H1 (cell line): ENCODE measurements around the gene NFX1. TPM values are rescaled to one million over a fixed set of nuclear protein-coding genes. Genes with fewer than 3 reads are reported as not detected.
A peak's percentile ranks its signal among the peaks of the same experiment; 100 is the strongest.

ENCODE experiments used
- CTCF ChIA-PET: fragments of 300-600 bp; sonication (Branson Sonifier 250); formaldehyde crosslinking; loops from one replicate; lab custom pipeline; 2021; ENCODE audit not compliant: partially characterized antibody; lab: Charles Lee
- POLR2A ChIA-PET: fragments of 300-600 bp; sonication (Branson Sonifier 250); formaldehyde crosslinking; loops from one replicate; lab custom pipeline; 2021; ENCODE audit warnings: inconsistent platforms; ENCODE audit not compliant: partially characterized antibody; lab: Charles Lee
- DNase-seq, 2 experiments: peaks; one replicate each; pipeline versions ENCODE4 v3.0.0 to v3.0.0-alpha.2; 2010 to 2022; ENCODE audit warnings: low spot score in 2 of 2, low read depth in 1 of 2, mixed read lengths in 1 of 2
- FAIRE-seq: peaks from 2 replicates; lab custom pipeline; 2011; peaks lifted over from hg19 to GRCh38; lab: Jason Lieb, UNC
- H2AFZ ChIP-seq: 2 replicates; pipeline ENCODE4 v1.8.1; 2012; ENCODE audit warnings: low read length, inconsistent platforms
- H2AK5ac ChIP-seq: 2 replicates; pipeline ENCODE4 v1.6.1; 2013; ENCODE audit warnings: low read depth, low read length
- H2BK120ac ChIP-seq: replicated peaks from 2 replicates; pipeline ENCODE3; 2013; ENCODE audit warnings: low read depth, low read length, inconsistent platforms
- H2BK12ac ChIP-seq: 2 replicates; pipeline ENCODE4 v1.6.1; 2013; ENCODE audit warnings: low read depth, low read length
- H2BK15ac ChIP-seq: 2 replicates; pipeline ENCODE4 v1.6.1; 2013; ENCODE audit warnings: low read length
- H2BK20ac ChIP-seq: 2 replicates; pipeline ENCODE4 v1.6.1; 2013; ENCODE audit warnings: low read length
- H2BK5ac ChIP-seq: 2 replicates; pipeline ENCODE4 v1.6.1; 2013; ENCODE audit warnings: low read depth, low read length
- H3K14ac ChIP-seq: 2 replicates; pipeline ENCODE4 v1.6.1; 2013; ENCODE audit warnings: inconsistent platforms; ENCODE audit not compliant: insufficient read length
- H3K18ac ChIP-seq: 2 replicates; pipeline ENCODE4 v1.6.1; 2013; ENCODE audit warnings: low read length; ENCODE audit errors: extremely low read depth
- H3K23ac ChIP-seq: 2 replicates; pipeline ENCODE4 v1.6.1; 2013; ENCODE audit warnings: inconsistent platforms; ENCODE audit not compliant: insufficient read length
- H3K23me2 ChIP-seq: 2 replicates; pipeline ENCODE4 v1.6.1; 2013; ENCODE audit warnings: low read depth, low read length
- H3K27ac ChIP-seq: 2 replicates; pipeline ENCODE4 v1.6.1; 2011; ENCODE audit warnings: low read depth, low read length, inconsistent platforms
- H3K27me3 ChIP-seq, 4 experiments: replicated peaks in 1 of 4; 1 replicate in 1 of 4; 2 replicates in 3 of 4; pipeline versions ENCODE4 v1.6.1 to v1.8.1; 2011 to 2013; ENCODE audit warnings: low read length in 3 of 4, mild to moderate bottlenecking in 3 of 4, inconsistent platforms in 2 of 4, mixed read lengths in 2 of 4, moderate library complexity in 1 of 4; ENCODE audit not compliant: control insufficient read depth in 3 of 4, insufficient read depth in 3 of 4; ENCODE audit errors: extremely low read depth in 1 of 4
- H3K36me3 ChIP-seq, 4 experiments: 2 replicates each; pipeline versions ENCODE4 v1.6.1 to v1.8.1; 2011 to 2013; ENCODE audit warnings: mild to moderate bottlenecking in 4 of 4, low read length in 3 of 4, moderate library complexity in 2 of 4, control low read depth in 1 of 4, inconsistent platforms in 1 of 4; ENCODE audit not compliant: insufficient read depth in 4 of 4, control insufficient read depth in 2 of 4
- H3K4ac ChIP-seq: replicated peaks from 2 replicates; pipeline ENCODE3; 2013; ENCODE audit warnings: low read length, low read depth, mixed read lengths, inconsistent platforms; ENCODE audit not compliant: insufficient read length
- H3K4me1 ChIP-seq, 4 experiments: replicated peaks in 1 of 4; 1 replicate in 1 of 4; 2 replicates in 3 of 4; pipeline versions ENCODE4 v1.6.1 to v1.8.1; 2011 to 2013; ENCODE audit warnings: low read length in 3 of 4, inconsistent platforms in 2 of 4, mixed read lengths in 1 of 4; ENCODE audit not compliant: insufficient read depth in 4 of 4, control insufficient read depth in 3 of 4
- H3K4me2 ChIP-seq, 2 experiments: 2 replicates each; pipeline versions ENCODE4 v1.6.1 to v1.8.1; 2011 to 2013; ENCODE audit warnings: low read depth in 2 of 2, low read length in 2 of 2, control low read depth in 1 of 2, inconsistent platforms in 1 of 2, mild to moderate bottlenecking in 1 of 2; ENCODE audit not compliant: insufficient read depth in 1 of 2
- H3K4me3 ChIP-seq, 4 experiments: fragments of 200-600, 300-600 bp in 1 of 4; sonication (generic), shearing (Covaris generic), sonication (Bioruptor Twin) in 1 of 4; 2 replicates each; pipeline versions ENCODE4 v1.5.1 to v1.8.1; 2011 to 2016; ENCODE audit warnings: low read length in 4 of 4, low read depth in 3 of 4, control low read depth in 2 of 4, inconsistent platforms in 2 of 4, mild to moderate bottlenecking in 2 of 4, mixed read lengths in 1 of 4, moderate library complexity in 1 of 4; ENCODE audit not compliant: insufficient read depth in 2 of 4; ENCODE audit errors: extremely low read depth in 1 of 4
- H3K56ac ChIP-seq: replicated peaks from 2 replicates; pipeline ENCODE3; 2013; ENCODE audit warnings: low read depth, mild to moderate bottlenecking, mixed read lengths, low read length, inconsistent platforms; ENCODE audit not compliant: insufficient read length
- H3K79me1 ChIP-seq: 2 replicates; pipeline ENCODE4 v1.6.1; 2013; ENCODE audit warnings: low read depth, low read length, control low read depth
- H3K79me2 ChIP-seq, 2 experiments: 2 replicates each; pipeline versions ENCODE4 v1.6.1 to v1.8.1; 2012 to 2013; ENCODE audit warnings: low read length in 2 of 2, mild to moderate bottlenecking in 2 of 2, inconsistent platforms in 1 of 2; ENCODE audit not compliant: insufficient read depth in 2 of 2, control insufficient read depth in 1 of 2
- H3K9ac ChIP-seq, 4 experiments: replicated peaks in 1 of 4; 1 replicate in 1 of 4; 2 replicates in 3 of 4; pipeline versions ENCODE4 v1.6.1 to v1.8.1; 2011 to 2013; ENCODE audit warnings: low read depth in 3 of 4, low read length in 3 of 4, control low read depth in 2 of 4, mild to moderate bottlenecking in 2 of 4, moderate library complexity in 2 of 4, inconsistent platforms in 1 of 4; ENCODE audit errors: extremely low read depth in 1 of 4
- H3K9me3 ChIP-seq, 2 experiments: 2 replicates each; pipeline versions ENCODE4 v1.6.1 to v1.8.1; 2012 to 2013; ENCODE audit warnings: mild to moderate bottlenecking in 2 of 2, moderate library complexity in 2 of 2, control low read depth in 1 of 2, inconsistent platforms in 1 of 2, low read depth in 1 of 2, low read length in 1 of 2, mixed read lengths in 1 of 2; ENCODE audit not compliant: insufficient read depth in 2 of 2
- H4K20me1 ChIP-seq, 2 experiments: replicated peaks in 1 of 2; 2 replicates each; pipeline versions ENCODE3 to v1.8.1; 2011 to 2013; ENCODE audit warnings: inconsistent platforms in 2 of 2, low read length in 2 of 2, mild to moderate bottlenecking in 1 of 2; ENCODE audit not compliant: insufficient read depth in 2 of 2, control insufficient read depth in 1 of 2
- H4K5ac ChIP-seq: 2 replicates; pipeline ENCODE4 v1.6.1; 2013; ENCODE audit warnings: low read length, low read depth, mixed read lengths, inconsistent platforms; ENCODE audit not compliant: insufficient read length
- H4K8ac ChIP-seq: 2 replicates; pipeline ENCODE4 v1.8.0; 2013; ENCODE audit warnings: mild to moderate bottlenecking, moderate library complexity, low read length, inconsistent platforms; ENCODE audit not compliant: insufficient read depth; ENCODE audit errors: extremely low read depth
- H4K91ac ChIP-seq: replicated peaks from 2 replicates; pipeline ENCODE3; 2013; ENCODE audit warnings: low read length, mixed read lengths, inconsistent platforms; ENCODE audit not compliant: insufficient read length
- CHD1 ChIP-seq: IDR thresholded peaks from 2 replicates; pipeline ENCODE4 v1.6.1; 2012; ENCODE audit warnings: low read depth, low read length, improper control_type of control experiment
- JUND ChIP-seq: IDR thresholded peaks from 2 replicates; pipeline ENCODE4 v1.6.1; 2011; ENCODE audit warnings: mild to moderate bottlenecking, improper control_type of control experiment, low read length
- NRF1 ChIP-seq: IDR thresholded peaks from 2 replicates; pipeline ENCODE4 v1.6.1; 2011; ENCODE audit warnings: mild to moderate bottlenecking, low read depth, low read length, improper control_type of control experiment
- POLR2AphosphoS5 ChIP-seq: IDR thresholded peaks from 2 replicates; pipeline ENCODE4 v1.6.1; 2011; ENCODE audit warnings: low read depth, low read length
- POU5F1 ChIP-seq: IDR thresholded peaks from 2 replicates; pipeline ENCODE4 v1.6.1; 2011; ENCODE audit warnings: low read depth, mild to moderate bottlenecking, low read length, moderate library complexity
- RAD21 ChIP-seq, 2 experiments: IDR thresholded peaks in 1 of 2; conservative IDR thresholded peaks in 1 of 2; 2 replicates each; pipeline ENCODE4 v1.6.1; 2011; ENCODE audit warnings: low read depth in 2 of 2, low read length in 2 of 2, improper control_type of control experiment in 1 of 2, inconsistent platforms in 1 of 2, mild to moderate bottlenecking in 1 of 2, moderate library complexity in 1 of 2
- RFX5 ChIP-seq: IDR thresholded peaks from 2 replicates; pipeline ENCODE4 v1.6.1; 2011; ENCODE audit warnings: low read depth, low read length, improper control_type of control experiment, borderline replicate concordance
- RNF2 ChIP-seq: fragments of 200-900, 300-1000 bp; sonication (generic); IDR thresholded peaks from 2 replicates; pipeline ENCODE4 v1.7.1; 2016; ENCODE audit warnings: borderline replicate concordance, low read depth, mild to moderate bottlenecking, antibody characterized with exemption, low read length; ENCODE audit not compliant: poor library complexity, severe bottlenecking; ENCODE audit errors: missing control alignments
- SIN3A ChIP-seq, 2 experiments: IDR thresholded peaks in 1 of 2; conservative IDR thresholded peaks in 1 of 2; 2 replicates each; pipeline ENCODE4 v1.6.1; 2011 to 2012; ENCODE audit warnings: low read length in 2 of 2, improper control_type of control experiment in 1 of 2, low read depth in 1 of 2, mild to moderate bottlenecking in 1 of 2
- SP4 ChIP-seq: IDR thresholded peaks from 2 replicates; pipeline ENCODE4 v1.6.1; 2012; ENCODE audit warnings: low read length, inconsistent platforms
- YY1 ChIP-seq: IDR thresholded peaks from 2 replicates; pipeline ENCODE4 v1.6.1; 2011; ENCODE audit warnings: low read depth, mild to moderate bottlenecking, low read length
- WGBS, 2 experiments: shearing (Covaris generic) in 1 of 2; methylation state at CpG; one replicate each; pipeline versions ENCODE4 v1.1.6 to v1.1.7; 2013 to 2015; ENCODE audit warnings: low lambda C conversion rate in 2 of 2, mixed read lengths in 2 of 2, inconsistent platforms in 1 of 2, low coverage in 1 of 2, missing lambda C conversion rate in 1 of 2; ENCODE audit not compliant: insufficient replicate concordance in 2 of 2, insufficient coverage in 1 of 2, insufficient read length in 1 of 2; ENCODE audit errors: extremely low coverage in 1 of 2, missing lambda C conversion rate in 1 of 2; 5-methylcytosine and 5-hydroxymethylcytosine counted together
- polyA plus RNA-seq, 7 experiments: library from polyadenylated mRNA; depleted of rRNA in 3 of 7; stranded (reverse) in 5 of 7; unstranded in 2 of 7; fragments of >200 nt in 5 of 7; fragments of 200-250 nt in 2 of 7; gene quantifications; 1 replicate in 5 of 7; 2 replicates in 1 of 7; 4 replicates in 1 of 7; pipeline versions ENCODE4 v1.2.1 to v1.2.3, GENCODE V29; 2011 to 2013; ENCODE audit warnings: missing spikeins in 2 of 7, mixed read lengths in 2 of 7
- total RNA-seq: library from RNA; stranded (reverse); fragmentation: NEBNext Ultra II Directional; extraction: Animal tissue kit (Norgen Biotek cat#: 25700); gene quantifications from 2 replicates; pipeline ENCODE4 v1.2.1, GENCODE V29; 2021

Gene NFX1
- total and polyA plus RNA-seq, 2 of the 8 experiments (the other 6 are each of a cell fraction or from before 2014, with no cell fraction given): 19.4 to 28.4 TPM

DNA sequence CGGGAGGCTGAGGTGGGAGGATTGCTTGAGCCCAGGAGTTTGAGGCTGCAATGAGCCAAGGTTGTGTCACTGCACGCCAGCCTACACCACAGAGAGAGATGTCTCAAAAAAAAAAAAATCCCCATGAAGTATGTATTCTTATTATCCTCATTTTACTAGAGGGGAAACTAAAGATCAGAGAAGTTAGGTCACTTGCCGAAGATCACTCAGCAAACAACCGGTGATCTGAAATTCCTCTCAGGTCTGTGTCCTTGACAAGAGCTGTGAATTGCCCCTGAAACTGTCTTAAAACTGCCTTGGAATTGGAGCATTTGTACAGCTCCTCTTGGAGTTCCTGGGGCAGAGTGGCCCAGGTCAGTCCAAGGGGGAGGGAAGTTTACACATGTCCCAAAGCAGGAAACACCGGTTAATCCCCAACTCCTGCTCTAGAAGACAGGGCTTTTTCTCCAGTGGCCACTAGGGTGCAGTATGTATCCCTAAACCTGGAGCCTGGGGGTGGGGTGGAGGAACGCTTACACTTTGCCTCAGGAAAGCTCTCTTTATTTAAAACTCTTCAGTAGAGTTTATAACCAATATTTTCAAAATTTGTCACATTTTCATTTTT lies 84.4 kb downstream of the NFX1 start:
- no peak overlapping the region for H4K91ac ChIP-seq
- H2BK120ac ChIP-seq: no peak overlapping the region
- H3K79me1 ChIP-seq: no peaks in the 10 kb centered on the region; the same call in 1 of the 2 replicates
- peak overlapping the region in 2 of 4 experiments; percentile 23 to 52; a peak in 1 of 8 replicates for H3K4me3 ChIP-seq
- no peaks in the 10 kb centered on the region for H3K79me2 ChIP-seq
- H3K4ac ChIP-seq: no peak overlapping the region
- H3K27ac ChIP-seq: no peak overlapping the region
- peaks cover 0 to 15% (median 6%) of the 10 kb centered on the region in 4 experiments; a peak in 5 of 8 replicates for H3K36me3 ChIP-seq
- H2BK15ac ChIP-seq: peak overlapping the region; percentile 92; the same call in 1 of the 2 replicates
- ChIA-PET CTCF (interaction anchor here (0.6 to 11.2 kb wide), 31 partner anchors 7 to 606 kb away, joined by 3 to 154 read pairs (median 7); partner anchors contain the start of genes AQP3, AQP7, NFX1 and NOL6), POLR2A (interaction anchor here (0.9 to 1.9 kb wide), 9 partner anchors 9 to 99 kb away, joined by 3 to 6 read pairs (median 3); partner anchors contain the start of genes AQP3 and NOL6)
- H3K18ac ChIP-seq: no peak overlapping the region
- FAIRE-seq (peak; percentile 82), DNase-seq (peak in 1 of 2 experiments; percentile 81)
- H2AFZ ChIP-seq: no peak overlapping the region
- no peaks in the 10 kb centered on the region for H3K9me3 ChIP-seq
- no peaks in the 10 kb centered on the region; a peak in 2 of 7 replicates for H3K4me1 ChIP-seq
- H4K8ac ChIP-seq: no peak overlapping the region
- no peaks in the 10 kb centered on the region for H3K23me2 ChIP-seq
- WGBS, 2 experiments: 65% methylated on average over 6 of the region's 6 CpGs; no CpG with 5 or more reads in 1 of the 2 experiments
- no peak overlapping the region for H3K56ac ChIP-seq
- H3K9ac ChIP-seq: no peak overlapping the region
- no peaks in the 10 kb centered on the region; a peak in 1 of 7 replicates for H3K27me3 ChIP-seq
- H3K14ac ChIP-seq: no peak overlapping the region
- no peak overlapping the region for H3K23ac ChIP-seq
- no peak overlapping the region for H2BK20ac ChIP-seq
- H2AK5ac ChIP-seq: no peak overlapping the region
- no peak overlapping the region for H2BK12ac ChIP-seq
- H2BK5ac ChIP-seq: no peak overlapping the region; the same call in 1 of the 2 replicates
- no peaks in the 10 kb centered on the region for H4K20me1 ChIP-seq
- H3K4me2 ChIP-seq: peak overlapping the region; percentile 45 to 49; a peak in 2 of 4 replicates
- H4K5ac ChIP-seq: no peak overlapping the region
- TF ChIP-seq RAD21 (IDR thresholded peaks at IDR 0.05 in 1 of 2, conservative IDR thresholded peaks at IDR 0.05 in 1 of 2; ENCODE audit: low read depth in 2 of 2, low read length in 2 of 2) (peak; percentile 77 to 85), SP4 (no peak), CHD1 (no peak), NRF1 (no peak), POU5F1 (no peak), YY1 (no peak), RNF2 (no peak), JUND (no peak), POLR2AphosphoS5 (no peak), SIN3A (conservative IDR thresholded peaks at IDR 0.05 in 1 of 2, IDR thresholded peaks at IDR 0.05 in 1 of 2; ENCODE audit: low read depth in 1 of 2, low read length in 2 of 2) (no peak), RFX5 (no peak)
